Astrocyte of the spinal cord (primary cell): ENCODE results near the gene KHK.

Source experiments
- DNase-seq: peaks from one replicate; pipeline ENCODE4 v3.0.0; 2011; ENCODE audit warnings: low read depth, low spot score
- H3K4me3 ChIP-seq: 2 replicates; pipeline ENCODE4 v1.5.1; 2011; ENCODE audit warnings: low read depth, mild to moderate bottlenecking, low read length, moderate library complexity
- CTCF ChIP-seq: IDR thresholded peaks from 2 replicates; pipeline ENCODE4 v1.5.1; 2012; ENCODE audit warnings: low read depth, mild to moderate bottlenecking, low read length, inconsistent platforms
- in situ Hi-C: cut with HindIII; loops from 2 replicates; pipeline ENCODE4 v1.10.0; 2017; ENCODE audit warnings: low sequenced_read_pairs

Gene KHK

GRCh38 chr2:27086724-27087593, at the start of gene KHK:
Gene KHK, plus strand, starts transcription at chr2:27086772. Its CDS starts 488 bp downstream, at chr2:27087260.
- TF ChIP-seq CTCF, result no peak
- in situ Hi-C loops, result no loop called here
- DNase-seq, result peak; percentile 27
- H3K4me3 ChIP-seq, result peak within 1 kb of the TSS; percentile 51

- in situ Hi-C loops, result no loop called here
- TF ChIP-seq CTCF, result no peak
- no peak overlapping the region for H3K4me3 ChIP-seq
- DNase-seq, result no peak
Measured at GRCh38 chr2:27038012-27038411, 48.6 kb upstream of the KHK start.

- in situ Hi-C loops, result no loop called here
- no peak overlapping the region for H3K4me3 ChIP-seq
- no peak for DNase-seq
- TF ChIP-seq CTCF, result no peak
Measured at GRCh38 chr2:27038631-27039339, 47.8 kb upstream of the KHK start.

GRCh38 chr2:27039426-27039825, 47.1 kb upstream of the KHK start:
- no peak for DNase-seq
- in situ Hi-C loops, result no loop called here
- no peak for TF ChIP-seq CTCF
- H3K4me3 ChIP-seq, result no peak overlapping the region

- in situ Hi-C loops, result no loop called here
- no peak for DNase-seq
- TF ChIP-seq CTCF, result no peak
- H3K4me3 ChIP-seq, result no peak overlapping the region
Measured at GRCh38 chr2:27039871-27040270, 46.7 kb upstream of the KHK start.

- in situ Hi-C loops, result no loop called here
- no peak for TF ChIP-seq CTCF
- DNase-seq, result no peak
- H3K4me3 ChIP-seq, result no peak overlapping the region
Measured at GRCh38 chr2:27040282-27040681, 46.3 kb upstream of the KHK start.
